IPS-11a (cell line): Measurements from ENCODE around the gene LARGE1.

Experiments
- H3K4me3 ChIP-seq: one replicate; pipeline ENCODE4 v1.5.1; 2013; ENCODE audit warnings: low read depth, low read length, control low read depth

Gene LARGE1

GRCh38 chr22:33459137-33459536, 461.1 kb downstream of the LARGE1 start:
- H3K4me3 ChIP-seq, result no peak overlapping the region

DNA sequence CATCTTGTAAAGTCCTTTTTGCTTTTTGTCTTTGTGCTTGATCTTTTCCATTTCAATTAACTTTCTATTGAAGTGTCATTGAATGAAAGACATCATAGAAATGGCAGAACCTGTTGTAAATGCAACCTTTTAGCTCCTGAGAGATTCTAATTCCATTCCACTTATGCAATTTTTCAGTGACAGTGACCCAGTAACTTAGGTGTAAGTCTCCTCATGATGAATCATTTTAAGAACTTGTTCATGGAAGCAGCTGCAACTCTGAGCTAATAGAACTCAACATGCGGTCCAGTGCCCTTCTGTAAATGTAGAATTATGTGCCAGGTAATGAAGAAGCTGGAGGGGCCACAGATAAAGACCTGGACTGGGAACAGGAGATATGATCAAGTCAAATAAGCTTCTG, 463.8 kb downstream of the LARGE1 start:
- no peak overlapping the region for H3K4me3 ChIP-seq

DNA sequence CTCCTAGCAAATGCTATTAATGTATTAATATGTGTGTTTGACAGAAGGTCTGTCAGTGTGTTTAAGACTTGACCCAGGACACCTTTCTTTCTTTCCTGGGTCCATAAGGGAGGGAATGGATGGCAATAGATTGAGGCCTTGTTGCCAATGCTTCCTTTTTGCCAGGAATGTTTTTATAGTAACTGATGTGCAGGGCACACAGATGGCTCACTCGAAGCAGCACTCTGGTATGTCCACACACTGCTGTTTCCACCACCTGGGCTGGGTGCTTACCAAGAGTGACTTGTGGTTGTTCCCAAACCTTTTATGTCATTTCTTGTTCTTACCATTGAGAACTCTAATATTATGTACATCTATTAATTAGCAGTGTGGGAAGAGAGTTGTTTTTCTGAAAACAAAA, 465.2 kb downstream of the LARGE1 start:
- H3K4me3 ChIP-seq, result no peak overlapping the region

GRCh38 chr22:33451866-33452469, 468.3 kb downstream of the LARGE1 start:
- H3K4me3 ChIP-seq, result no peak overlapping the region

DNA sequence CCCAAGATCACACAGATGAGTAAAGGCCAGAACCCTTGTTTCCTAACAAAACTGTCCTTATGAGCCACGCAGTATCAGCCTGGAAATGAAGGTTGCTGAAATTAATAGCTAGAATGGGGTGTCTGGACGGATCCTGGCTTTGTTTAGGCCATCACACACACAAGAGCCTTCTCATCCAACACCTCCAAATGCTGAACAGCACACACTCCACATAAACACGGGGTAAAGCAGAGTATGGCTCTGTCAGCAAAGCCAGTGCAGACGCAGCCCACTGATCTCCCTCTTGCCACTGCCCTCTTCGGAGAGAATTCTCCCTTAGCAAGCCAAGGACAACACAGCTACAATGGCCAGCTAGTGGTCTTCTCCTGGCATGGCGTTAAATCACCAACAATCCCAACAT, 469.5 kb downstream of the LARGE1 start:
- no peak overlapping the region for H3K4me3 ChIP-seq

GRCh38 chr22:33447733-33448132, 472.5 kb downstream of the LARGE1 start:
- no peak overlapping the region for H3K4me3 ChIP-seq

DNA sequence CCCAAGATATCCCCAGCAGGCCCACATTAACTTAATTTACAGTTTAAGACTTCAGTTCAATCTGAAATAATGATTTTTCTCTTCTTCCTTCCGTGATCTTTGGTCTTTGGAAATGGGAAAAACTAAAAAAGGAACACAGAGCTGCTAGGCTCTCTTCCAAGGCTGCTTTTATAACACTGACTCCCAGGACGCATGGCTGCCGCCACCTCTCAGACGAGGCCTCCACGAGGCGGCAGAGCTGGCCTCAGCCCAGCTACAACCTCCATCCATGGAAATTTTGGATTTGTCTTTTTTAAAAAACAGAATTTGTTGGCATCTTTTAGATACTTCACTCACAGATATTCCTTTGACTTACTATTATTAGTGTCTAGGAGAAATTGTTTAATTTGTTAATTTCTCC, 476.6 kb downstream of the LARGE1 start:
- no peak overlapping the region for H3K4me3 ChIP-seq

DNA sequence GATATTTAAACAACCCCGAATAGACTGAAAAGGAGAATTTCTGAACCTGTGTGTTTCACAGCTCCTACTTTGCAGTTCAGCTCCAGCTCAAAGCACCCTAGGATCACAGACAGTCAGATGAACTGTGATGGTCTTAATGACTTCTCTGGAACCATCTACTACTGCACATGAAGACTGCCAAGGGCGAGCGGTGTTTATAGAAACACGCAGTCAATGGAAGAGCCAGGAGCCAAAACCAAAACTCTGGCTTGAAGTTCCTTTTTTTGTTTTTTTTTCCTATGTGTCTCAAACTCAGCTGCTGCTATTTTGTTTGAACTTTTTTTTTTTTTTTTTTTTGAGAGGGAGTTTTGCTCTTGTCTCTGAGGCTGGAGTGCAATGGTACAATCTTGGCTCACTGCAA, 479.5 kb downstream of the LARGE1 start:
- no peak overlapping the region for H3K4me3 ChIP-seq

GRCh38 chr22:33438273-33438672, 482.0 kb downstream of the LARGE1 start:
- no peak overlapping the region for H3K4me3 ChIP-seq

DNA sequence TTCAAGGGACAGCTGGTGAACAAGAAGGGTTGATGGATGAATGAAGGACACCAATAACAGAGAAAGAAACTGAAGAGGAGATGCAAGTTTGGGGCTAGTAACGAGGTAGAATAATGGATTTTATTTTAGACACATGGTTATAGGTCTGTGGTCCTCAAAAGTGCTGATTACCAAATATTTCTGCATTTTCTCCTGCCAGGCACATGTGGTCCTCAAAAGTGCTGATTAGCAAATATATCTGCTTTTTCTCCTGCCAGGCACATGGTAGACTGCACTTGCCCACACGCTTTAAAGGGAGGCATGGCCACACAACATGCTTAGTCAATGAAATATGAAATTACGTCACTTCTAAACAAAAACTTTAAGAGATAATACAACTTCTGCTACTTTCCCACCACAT, 489.0 kb downstream of the LARGE1 start:
- no peak overlapping the region for H3K4me3 ChIP-seq

GRCh38 chr22:33429281-33429680, 491.0 kb downstream of the LARGE1 start:
- H3K4me3 ChIP-seq, result no peak overlapping the region

GRCh38 chr22:33427461-33427860, 492.8 kb downstream of the LARGE1 start:
- H3K4me3 ChIP-seq, result no peak overlapping the region

DNA sequence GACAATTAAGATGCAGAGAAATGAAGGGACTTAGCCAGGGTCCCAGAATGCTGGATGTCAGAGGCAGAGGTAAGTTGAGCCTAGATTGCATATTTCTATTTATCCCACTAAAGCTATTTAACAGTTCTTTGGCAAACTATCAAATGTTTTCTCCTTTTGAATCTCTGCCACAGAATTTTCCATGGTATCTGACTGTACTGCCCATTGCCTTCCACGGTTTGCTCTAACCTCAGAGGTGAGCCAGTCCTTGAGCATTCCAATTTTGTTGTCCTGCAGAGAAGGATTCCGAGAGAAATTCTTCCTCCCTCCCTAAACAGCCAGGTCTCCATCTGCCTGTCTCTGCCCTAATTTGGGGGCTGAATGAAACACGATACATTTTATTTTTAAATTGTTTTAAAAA, 493.8 kb downstream of the LARGE1 start:
- no peak overlapping the region for H3K4me3 ChIP-seq

DNA sequence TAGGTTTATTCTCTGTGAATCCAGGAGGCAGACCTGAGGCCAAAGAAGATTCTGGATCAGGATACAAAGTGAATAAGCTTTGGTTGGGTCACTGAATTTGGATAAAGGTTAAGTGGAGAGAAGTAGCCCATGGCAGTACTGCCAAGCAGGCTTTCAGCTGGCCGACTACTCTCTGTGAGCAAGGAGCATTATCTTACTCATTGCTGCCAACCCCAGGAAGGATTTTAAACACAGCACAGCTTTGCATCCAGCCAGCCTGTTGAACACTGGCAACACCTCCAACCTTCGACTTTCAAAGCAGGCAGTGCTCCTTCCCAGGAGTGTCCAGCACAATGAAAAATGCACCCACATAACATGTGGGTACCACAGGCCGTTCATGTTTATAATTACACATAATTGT, 498.4 kb downstream of the LARGE1 start:
- no peak overlapping the region for H3K4me3 ChIP-seq

DNA sequence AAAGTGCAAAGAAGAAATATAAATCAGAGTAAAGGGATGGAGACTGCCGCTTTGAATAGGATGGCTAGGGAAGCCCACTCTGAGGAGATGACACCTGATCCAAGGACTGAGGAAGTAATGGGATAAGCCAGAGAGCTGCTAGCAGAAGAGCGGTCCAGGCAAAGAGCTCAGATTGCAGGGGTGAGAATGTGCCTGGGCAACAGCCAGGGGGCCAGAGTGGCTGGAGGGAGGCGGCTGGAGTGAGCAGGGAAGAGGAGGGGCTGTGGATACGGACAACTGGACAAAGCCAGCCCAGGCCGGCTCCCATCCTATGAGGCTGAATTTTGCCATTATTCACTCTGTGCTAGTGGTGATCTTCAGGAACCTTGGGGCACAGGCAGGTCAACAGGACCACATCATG, 501.8 kb downstream of the LARGE1 start:
- no peak overlapping the region for H3K4me3 ChIP-seq

DNA sequence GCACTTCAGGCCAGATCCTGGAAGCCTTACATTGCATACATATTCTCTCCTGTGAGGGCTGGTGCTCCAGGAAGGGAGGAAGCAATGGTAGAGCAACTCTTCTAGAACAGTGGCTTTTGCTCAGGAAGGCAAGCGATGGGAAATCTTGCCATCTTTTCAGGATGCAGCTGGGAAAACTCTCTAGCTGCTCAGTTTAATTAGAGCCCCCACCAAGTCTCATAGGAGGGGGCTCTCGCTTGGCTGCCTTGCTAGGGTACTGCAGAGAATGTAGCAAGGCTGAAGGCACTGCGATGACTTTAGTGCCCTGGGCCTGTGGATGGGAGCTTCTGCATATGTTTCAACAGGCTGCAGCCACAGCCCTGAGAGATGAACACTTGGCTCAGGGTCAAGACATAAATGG, 504.9 kb downstream of the LARGE1 start:
- no peak overlapping the region for H3K4me3 ChIP-seq

DNA sequence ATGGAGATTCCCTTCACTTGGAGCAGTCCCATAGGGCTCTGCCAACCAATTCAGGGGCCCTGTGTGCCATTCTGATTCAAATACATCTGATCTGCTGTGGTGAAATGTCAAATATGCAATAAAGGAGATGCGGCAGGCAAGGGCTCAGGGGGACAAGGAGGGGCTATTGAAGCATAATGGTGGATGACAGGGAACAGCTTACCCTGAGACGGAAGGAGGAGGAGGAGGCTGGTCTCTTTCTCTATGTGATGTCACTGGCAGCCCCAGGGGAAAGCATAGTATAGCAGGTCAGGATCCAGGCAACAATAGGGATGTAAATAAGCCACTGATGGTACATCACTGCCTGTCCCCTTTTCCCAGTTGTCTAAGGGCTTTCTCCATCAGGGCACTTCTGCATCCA, 511.2 kb downstream of the LARGE1 start:
- no peak overlapping the region for H3K4me3 ChIP-seq

GRCh38 chr22:33405194-33405593, 515.1 kb downstream of the LARGE1 start:
- H3K4me3 ChIP-seq, result no peak overlapping the region

DNA sequence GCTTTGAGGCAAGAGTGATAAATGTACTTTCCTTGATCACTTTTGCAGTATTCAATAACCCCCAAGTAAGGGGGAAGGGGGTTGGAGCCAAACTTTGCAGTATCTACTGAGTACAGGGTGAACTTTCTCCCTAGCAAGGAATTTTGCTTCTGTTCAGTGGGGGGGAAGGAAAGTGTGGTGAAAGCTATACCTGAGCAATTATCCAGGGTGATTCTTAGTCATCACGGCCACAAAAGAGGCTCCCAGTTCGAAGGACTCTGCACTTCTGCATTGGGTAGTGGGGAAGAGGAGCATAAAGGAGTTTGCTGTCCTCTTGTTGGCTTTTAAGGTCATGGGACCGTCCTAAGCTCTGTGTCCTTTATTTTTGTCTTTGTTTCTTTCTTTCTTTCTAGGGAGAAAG, 515.6 kb downstream of the LARGE1 start:
- H3K4me3 ChIP-seq, result no peak overlapping the region

- H3K4me3 ChIP-seq, result no peak overlapping the region
Observed at GRCh38 chr22:33402325-33402724, 518.0 kb downstream of the LARGE1 start.

- no peak overlapping the region for H3K4me3 ChIP-seq
Observed at GRCh38 chr22:33401291-33401690, 519.0 kb downstream of the LARGE1 start.

- no peak overlapping the region for H3K4me3 ChIP-seq
Observed at GRCh38 chr22:33400891-33401290, 519.4 kb downstream of the LARGE1 start.

DNA sequence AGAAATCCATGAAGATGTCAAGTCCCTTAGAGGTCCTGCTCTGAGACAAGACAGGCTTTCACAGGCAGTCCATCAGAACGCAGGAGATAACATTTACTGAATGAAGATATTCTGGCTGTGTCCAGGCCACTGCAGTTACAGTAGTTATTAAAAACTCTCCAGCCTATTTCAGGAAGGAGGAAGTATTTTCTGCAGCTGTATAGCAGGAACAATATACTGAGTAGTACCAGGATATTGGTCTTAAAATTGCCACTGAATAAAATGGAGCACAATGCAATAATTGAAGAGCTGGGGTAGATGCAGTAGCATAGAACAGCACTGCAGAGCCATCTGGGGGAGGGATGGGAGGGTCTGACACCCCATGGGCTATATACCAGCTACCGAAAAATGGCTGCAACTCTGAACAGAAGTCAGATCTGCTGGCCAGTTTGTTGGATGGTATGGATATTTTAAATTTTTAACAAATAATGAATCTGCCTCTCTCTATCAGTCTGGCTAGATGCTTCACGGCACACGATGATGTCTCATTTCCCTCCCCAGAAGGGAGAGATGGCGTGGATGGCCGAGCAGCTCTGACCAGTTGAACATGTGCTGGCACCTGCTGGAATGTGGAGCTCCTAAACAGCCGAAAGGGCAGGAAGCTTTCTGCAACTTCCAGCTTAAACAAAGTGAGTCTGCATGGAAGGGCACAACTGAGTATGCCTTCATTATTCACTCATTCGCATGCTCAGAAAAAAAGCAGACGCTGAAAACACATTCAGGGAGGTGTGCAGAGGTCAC, 520.0 kb downstream of the LARGE1 start:
- no peak overlapping the region for H3K4me3 ChIP-seq
